Erythroblast (primary cell): ENCODE data around the gene CDKL2.
"Not testable (repeated sequence)": the region's sequence is repeated elsewhere in the genome, so short reads cannot be mapped to it uniquely, and the experiment has no call there.

ENCODE experiments used
- GATA1 ChIP-seq: IDR thresholded peaks from 2 replicates; pipeline ENCODE4 v1.6.1; 2011; ENCODE audit warnings: low read depth, mild to moderate bottlenecking, control low read depth, low read length, moderate library complexity
- POLR2A ChIP-seq: IDR thresholded peaks from 2 replicates; pipeline ENCODE4 v1.6.1; 2011; ENCODE audit warnings: mild to moderate bottlenecking, low read length

GRCh38 chr4:75533339-75533887, 96.9 kb downstream of the CDKL2 start:
- not testable (repeated sequence) for TF ChIP-seq POLR2A, GATA1
